HG03039 (cell line): Measurements from ENCODE around the gene KCNJ6.

ENCODE experiments used
- ATAC-seq: cut with Tn5 transposase; IDR thresholded peaks from one replicate; pipeline ENCODE4 v1.9.1; 2021; ENCODE audit warnings: mild to moderate bottlenecking, moderate library complexity; ENCODE audit not compliant: unreplicated experiment

The KCNJ6 gene

DNA sequence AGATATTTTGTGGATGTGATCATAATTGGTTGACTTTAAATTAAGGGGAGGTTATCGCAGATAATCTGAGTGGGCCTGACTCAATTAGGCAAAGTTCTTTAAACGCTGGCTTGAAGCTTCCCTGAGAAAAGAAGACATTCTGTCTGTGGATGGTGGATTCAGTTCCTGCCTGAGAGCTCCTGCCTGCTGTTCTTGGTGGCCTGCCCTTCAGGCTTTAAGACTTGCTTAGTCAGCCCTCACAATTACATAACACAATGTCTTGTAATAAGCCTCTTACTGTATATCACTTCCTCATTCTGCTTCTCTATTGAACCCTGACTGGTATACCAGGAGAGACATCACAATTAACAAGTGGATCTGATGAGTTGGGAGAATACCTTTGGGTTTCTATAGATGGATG, 50.2 kb downstream of the KCNJ6 start:
- ATAC-seq, result no peak

DNA sequence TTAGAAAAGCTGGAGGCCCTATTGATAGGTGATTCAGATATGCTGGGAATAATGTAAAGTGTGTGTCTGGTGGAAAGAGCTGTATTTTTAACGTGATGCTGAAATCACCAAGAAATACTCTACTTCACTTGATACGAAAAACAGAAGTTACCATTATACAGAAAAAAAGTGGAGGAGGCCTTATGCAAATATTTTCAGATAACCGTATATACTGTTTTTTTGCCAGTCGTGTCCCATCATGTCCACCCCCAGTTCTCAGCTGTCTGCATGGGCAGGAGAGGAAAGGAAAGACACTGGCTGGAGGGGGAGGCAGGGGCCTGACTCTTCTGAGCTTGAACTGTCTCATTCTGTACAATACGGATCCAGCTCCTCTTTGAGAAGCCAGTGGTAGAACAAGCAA, 51.1 kb downstream of the KCNJ6 start:
- ATAC-seq, result no peak

DNA sequence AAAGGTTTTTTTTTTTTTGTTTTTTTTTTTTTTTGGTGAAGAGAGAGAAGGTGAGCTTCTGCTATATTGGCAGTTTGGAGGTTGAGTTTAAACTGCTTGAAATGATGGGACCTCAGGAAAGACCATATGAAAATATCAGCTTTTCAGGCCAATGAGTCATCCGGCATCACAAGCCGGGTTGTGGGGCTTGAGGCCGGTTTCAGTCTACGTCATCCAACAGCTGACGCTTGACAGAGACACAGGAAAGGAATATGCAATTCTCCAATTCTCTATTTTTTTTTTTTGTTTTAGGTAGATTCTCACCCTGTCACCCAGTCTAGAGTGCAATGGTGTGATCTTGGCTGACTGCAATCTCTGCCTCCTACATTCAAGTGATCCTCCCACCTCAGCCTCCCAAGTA, 52.4 kb downstream of the KCNJ6 start:
- ATAC-seq, result no peak

DNA sequence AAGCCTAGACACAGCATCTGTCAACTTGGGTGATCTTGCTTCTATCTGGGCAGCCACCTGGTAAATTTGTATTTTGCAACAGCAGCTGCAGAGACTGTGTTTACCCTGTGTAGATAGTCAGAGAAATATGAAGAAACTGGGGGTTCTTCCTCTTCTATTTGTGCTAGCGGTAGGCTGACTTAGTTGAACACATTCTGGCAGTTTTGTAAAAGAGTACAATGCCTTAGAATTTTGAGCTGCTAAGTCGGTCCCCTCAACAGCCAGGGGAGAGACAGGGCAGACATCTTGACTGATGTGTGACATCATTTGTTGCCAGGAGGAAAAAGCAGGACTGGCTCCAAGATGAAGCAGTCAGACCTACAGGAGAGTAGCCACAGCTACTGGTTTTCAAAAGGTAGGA, 53.7 kb downstream of the KCNJ6 start:
- ATAC-seq, result no peak

GRCh38 chr21:37861561-37861960, 54.7 kb downstream of the KCNJ6 start:
- ATAC-seq, result no peak

- ATAC-seq, result no peak
Measured at GRCh38 chr21:37860416-37860815, 55.8 kb downstream of the KCNJ6 start.

- ATAC-seq, result no peak
Measured at GRCh38 chr21:37855647-37856625, 60.3 kb downstream of the KCNJ6 start.

DNA sequence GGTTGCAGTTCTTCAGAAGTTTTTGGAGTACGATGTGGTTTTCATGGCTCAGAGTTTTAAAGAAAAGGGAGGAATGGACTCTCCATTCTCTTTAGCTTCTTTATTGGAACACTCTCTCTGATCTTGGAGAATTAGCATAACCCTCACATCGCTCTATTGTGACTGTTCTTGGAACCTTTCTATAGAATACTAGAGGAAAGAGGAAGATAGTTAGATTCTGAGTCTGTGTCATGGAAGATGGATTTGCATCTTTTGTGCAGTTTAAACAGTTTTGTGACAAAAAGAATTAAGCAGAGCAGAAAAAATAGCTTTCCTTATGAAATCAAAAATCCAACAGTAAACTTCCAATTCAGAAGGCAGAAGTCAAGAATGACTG, 61.0 kb downstream of the KCNJ6 start:
- ATAC-seq, result no peak

- no peak for ATAC-seq
Measured at GRCh38 chr21:37849506-37850102, 66.7 kb downstream of the KCNJ6 start.

GRCh38 chr21:37848721-37849490, 67.4 kb downstream of the KCNJ6 start:
- ATAC-seq, result no peak

- no peak for ATAC-seq
Measured at GRCh38 chr21:37845535-37845934, 70.7 kb downstream of the KCNJ6 start.

DNA sequence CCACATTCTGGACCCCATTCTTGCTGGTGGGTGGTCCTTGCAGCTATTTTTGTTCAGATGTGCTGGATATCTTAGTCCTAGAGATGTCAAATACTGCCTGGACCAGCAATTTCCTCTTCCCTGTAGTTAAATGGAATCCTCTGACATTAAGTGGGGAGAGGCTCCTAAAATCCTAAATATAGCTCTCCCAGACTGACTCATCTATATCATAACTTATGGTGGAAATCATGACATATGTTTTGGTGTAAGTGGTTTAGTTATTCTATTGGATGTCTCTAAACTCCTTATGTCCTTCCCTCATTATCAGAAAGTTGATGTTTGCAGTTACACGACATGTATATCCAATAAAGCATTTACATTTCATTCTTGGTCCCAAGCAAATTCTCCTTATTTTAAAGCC, 73.1 kb downstream of the KCNJ6 start:
- no peak for ATAC-seq

DNA sequence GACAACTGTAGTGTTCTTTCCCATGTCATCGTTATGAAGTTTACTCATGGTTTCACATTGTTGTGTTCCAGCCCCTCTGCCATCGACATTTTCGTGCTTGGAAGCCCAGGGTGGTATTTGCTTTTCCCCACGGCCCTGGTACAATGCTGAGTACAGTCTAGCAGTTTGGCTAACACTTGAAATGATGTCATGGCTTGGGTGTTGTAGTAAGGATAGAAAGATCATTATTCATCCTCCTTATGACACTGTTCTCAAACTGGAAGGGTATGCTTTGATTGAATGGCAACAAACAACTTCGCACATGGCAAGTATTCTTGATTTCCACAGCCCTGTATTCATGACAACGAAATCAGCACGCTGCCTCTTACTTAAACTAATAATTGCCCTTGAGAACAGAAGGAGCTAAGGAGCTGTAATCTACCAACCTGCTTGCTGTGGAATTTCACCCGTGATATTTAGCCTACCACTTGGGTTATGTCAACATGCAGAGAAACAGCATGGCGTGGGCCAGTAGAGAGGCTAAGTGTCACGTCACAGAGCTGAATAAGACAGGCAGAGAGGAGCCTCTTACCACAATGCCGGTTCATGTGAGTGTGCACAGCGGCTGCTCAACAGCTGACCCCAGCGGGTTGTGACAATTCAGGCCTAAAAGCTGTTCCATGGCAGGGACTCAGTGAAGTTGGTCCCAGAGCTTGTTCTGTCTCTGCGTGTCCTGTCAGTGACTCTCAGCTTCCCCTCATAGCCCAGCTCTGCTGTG, 73.9 kb downstream of the KCNJ6 start:
- no peak for ATAC-seq

GRCh38 chr21:37837381-37837780, 78.9 kb downstream of the KCNJ6 start:
- no peak for ATAC-seq

DNA sequence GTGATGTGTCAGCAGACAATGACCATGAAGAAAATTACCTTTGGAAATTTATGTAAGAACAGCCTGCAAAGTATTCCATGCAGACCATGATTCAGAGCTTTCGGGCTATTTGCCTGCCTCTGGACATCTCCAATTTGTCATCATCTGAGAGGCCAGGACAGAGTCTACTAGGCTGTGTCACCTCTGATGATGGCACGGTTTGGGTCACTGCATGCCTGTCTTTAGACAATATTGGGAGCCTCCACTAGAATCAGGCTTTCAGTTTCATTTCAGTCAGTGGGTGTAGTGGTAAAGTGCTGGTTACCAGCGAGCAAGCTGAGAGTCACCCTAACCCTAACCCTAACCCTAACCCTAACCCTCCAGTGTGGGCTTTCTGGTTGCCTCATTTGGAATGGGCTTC, 80.8 kb downstream of the KCNJ6 start:
- no peak for ATAC-seq

DNA sequence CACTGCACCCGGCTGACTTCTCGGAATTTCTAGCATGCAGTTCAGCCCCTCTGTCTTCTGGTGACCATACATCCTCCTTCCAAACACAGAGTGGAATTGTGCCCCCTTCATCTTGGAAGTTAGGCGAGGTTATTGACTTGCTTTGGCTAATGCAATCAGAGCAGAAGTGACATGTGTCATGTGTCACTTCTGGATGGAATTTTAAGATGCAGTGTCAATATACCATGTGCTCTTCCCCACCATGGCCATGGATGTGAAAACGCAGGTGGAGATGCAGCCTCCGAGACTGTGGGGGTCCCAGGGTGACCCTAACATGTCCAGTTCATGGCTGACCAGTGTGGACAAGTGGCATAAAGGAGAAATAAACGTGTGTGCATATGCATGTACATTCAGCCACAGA, 83.0 kb downstream of the KCNJ6 start:
- ATAC-seq, result no peak

DNA sequence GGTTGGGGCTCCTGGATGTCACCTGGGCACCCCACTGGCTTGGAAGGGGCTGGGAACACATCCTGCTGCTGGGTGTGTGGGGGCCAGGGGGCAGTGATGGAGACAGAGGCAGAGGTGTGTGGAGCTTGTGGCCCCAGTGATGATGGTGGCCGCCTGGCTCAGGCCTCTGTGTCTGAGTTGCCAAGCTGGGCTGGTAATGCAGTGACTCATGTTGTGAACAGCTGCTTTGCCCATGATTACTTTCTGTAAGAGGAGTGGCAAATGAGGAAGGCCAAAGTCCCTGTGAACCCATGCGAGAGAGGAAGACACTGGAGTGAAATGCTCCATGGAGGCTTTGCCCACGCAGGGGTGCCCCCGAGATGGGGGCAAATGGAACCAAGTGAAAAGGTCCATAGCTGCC, 86.8 kb downstream of the KCNJ6 start:
- no peak for ATAC-seq

GRCh38 chr21:37828991-37829390, 87.3 kb downstream of the KCNJ6 start:
- ATAC-seq, result no peak

GRCh38 chr21:37828556-37828955, 87.7 kb downstream of the KCNJ6 start:
- no peak for ATAC-seq

GRCh38 chr21:37827913-37828312, 88.3 kb downstream of the KCNJ6 start:
- no peak for ATAC-seq
